Heart left ventricle (tissue), 13 donors: ENCODE data around the gene CACNA1G.

Source experiments
- CTCF ChIP-seq, 12 donors: fragments of 200-600 bp; sonication (generic) in 4 of 12; IDR thresholded peaks; one replicate each; pipeline versions ENCODE4 v1.5.0 to v1.8.0; 2018 to 2022; ENCODE audit warnings: antibody characterized with exemption in 12 of 12, mild to moderate bottlenecking in 5 of 12
- POLR2A ChIP-seq, 2 donors: fragments of 450-650 bp; IDR thresholded peaks; one replicate each; pipeline ENCODE4 v1.6.1; 2017; ENCODE audit warnings: antibody characterized with exemption in 2 of 2, mild to moderate bottlenecking in 2 of 2, moderate library complexity in 2 of 2
- donor health status: ischemic (EF 13 %, LVEDD 7.1; RV severe dilation, severe dysfunction).
- donor health status: DM: no; HTN: yes; CAD: no.
- donor health status: DM: no; HTN: no; CAD: no.
- donor health status: ischemic (EF 25% LVEDD 6.9; RV normal size, moderate dysfunction).
- donor health status: ischemic (EF 25% LVEDD 5.7; RV mildly dilated, moderate dysfunction).
- donor health status: ischemic (EF 35%, LVEDD 5.7; RV mildly dilated, moderate dysfunction).
- donor health status: nonischemic (EF 11% LVEDD 7.7; RV severe dilation, severe dysfunction).
- donor health status: DM: yes; HTN: yes; CAD: no.
- donor health status: PGD.
- donor health status: ischemic (EF 29% LVEDD 5.4; RV normal size, mild dysfunction).
- donor health status: nonischemic (EF 23%, LVEDD 6.1; RV moderate dilation, normal function).

GRCh38 chr17:50573866-50574611 is 13.5 kb downstream of the CACNA1G start:
- TF ChIP-seq POLR2A (IDR thresholded peaks at IDR 0.05), result no peak
- no peak for TF ChIP-seq CTCF (IDR thresholded peaks at IDR 0.05)
